K562 (cell line): Measurements from ENCODE around the gene MEGF11. TPM values are rescaled to one million over a fixed set of nuclear protein-coding genes. Genes with fewer than 3 reads are reported as not detected.

Experiments
- ATAC-seq: fragments of 200-7000 bp; cut with Tn5 transposase; 3 replicates; pipeline ENCODE4 v1.9.1; 2020; ENCODE audit warnings: moderate library complexity
- BruUV-seq: library from RNA; stranded (reverse); fragments of 400-500 nt; replicated peaks from 2 replicates; lab custom pipeline; 2021; lab: Mats Ljungman, UMichigan
- CTCF ChIA-PET: fragments of 300-600 bp; formaldehyde crosslinking; extraction: SDS; loops from one replicate; lab custom pipeline; 2021; ENCODE audit warnings: low intra/inter-chr PET ratio; lab: Yijun Ruan, JAX
- POLR2A ChIA-PET: fragments of 300-600, 350-650 bp; sonication (Branson Sonifier 250); formaldehyde crosslinking; extraction: SDS; loops from one replicate; lab custom pipeline; 2021; ENCODE audit warnings: antibody characterized with exemption, inconsistent platforms; lab: Yijun Ruan, JAX
- DNase-seq, 4 experiments: peaks; one replicate each; pipeline versions ENCODE4 v3.0.0 to v3.0.0-alpha.2; 2011 to 2018; ENCODE audit warnings: low spot score in 3 of 4, mixed read lengths in 3 of 4; ENCODE audit errors: extremely low read depth in 1 of 4
- FAIRE-seq: peaks from 2 replicates; lab custom pipeline; 2011; peaks lifted over from hg19 to GRCh38; lab: Jason Lieb, UNC
- H2AFZ ChIP-seq: 2 replicates; pipeline ENCODE4 v1.6.0; 2011; ENCODE audit warnings: low read depth, low read length, control low read depth, inconsistent platforms
- H3K27ac ChIP-seq: fragments of 200-600 bp; 3 replicates; pipeline ENCODE4 v1.8.0; 2011; ENCODE audit warnings: low read depth, mild to moderate bottlenecking, control low read depth, inconsistent platforms, low read length, moderate library complexity, mixed read lengths; ENCODE audit errors: extremely low read depth
- H3K27me3 ChIP-seq, 2 experiments: fragments of 300-600 bp in 1 of 2; 2 replicates in 1 of 2; 3 replicates in 1 of 2; pipeline versions ENCODE4 v1.6.0 to v1.8.0; 2011; ENCODE audit warnings: inconsistent platforms in 2 of 2, low read length in 2 of 2, mild to moderate bottlenecking in 1 of 2, mixed read lengths in 1 of 2, moderate library complexity in 1 of 2; ENCODE audit not compliant: control insufficient read depth in 2 of 2, insufficient read depth in 2 of 2
- H3K36me3 ChIP-seq: fragments of 300-600 bp; 3 replicates; pipeline ENCODE4 v1.8.0; 2011; ENCODE audit warnings: mild to moderate bottlenecking, low read length, inconsistent platforms; ENCODE audit not compliant: control insufficient read depth, insufficient read depth
- H3K4me1 ChIP-seq, 2 experiments: fragments of 200-600 bp in 1 of 2; replicated peaks in 1 of 2; 2 replicates in 1 of 2; 3 replicates in 1 of 2; pipeline versions ENCODE4 v1.5.1 to v1.8.0; 2011; ENCODE audit warnings: inconsistent platforms in 2 of 2, low read length in 2 of 2, mild to moderate bottlenecking in 1 of 2, mixed read lengths in 1 of 2, moderate library complexity in 1 of 2; ENCODE audit not compliant: control insufficient read depth in 2 of 2, insufficient read depth in 2 of 2
- H3K4me2 ChIP-seq: 2 replicates; pipeline ENCODE4 v1.6.1; 2011; ENCODE audit warnings: low read length, control low read depth, inconsistent platforms, mixed read lengths; ENCODE audit not compliant: insufficient read depth
- H3K4me3 ChIP-seq: fragments of 200-600 bp; sonication (generic), shearing (Covaris generic); 2 replicates; pipeline ENCODE4 v1.5.1; 2016; ENCODE audit warnings: control low read depth, inconsistent platforms
- H3K79me2 ChIP-seq: fragments of 200-600 bp; 3 replicates; pipeline ENCODE4 v1.8.0; 2011; ENCODE audit warnings: low read length, inconsistent platforms; ENCODE audit not compliant: control insufficient read depth, insufficient read depth
- H3K9ac ChIP-seq, 2 experiments: 2 replicates each; pipeline versions ENCODE4 v1.6.0 to v1.6.1; 2011; ENCODE audit warnings: low read depth in 2 of 2, low read length in 2 of 2, control low read depth in 1 of 2, inconsistent platforms in 1 of 2, mild to moderate bottlenecking in 1 of 2, mixed read lengths in 1 of 2; ENCODE audit not compliant: insufficient read depth in 1 of 2
- H3K9me1 ChIP-seq: one replicate; pipeline ENCODE4 v1.6.0; 2011; ENCODE audit warnings: inconsistent platforms, mild to moderate bottlenecking, low read length, moderate library complexity; ENCODE audit not compliant: control insufficient read depth, insufficient read depth
- H3K9me3 ChIP-seq: replicated peaks from 2 replicates; pipeline ENCODE4 v1.5.1; 2011; ENCODE audit warnings: low read depth, low read length, inconsistent platforms; ENCODE audit not compliant: control insufficient read depth, insufficient read depth
- H4K20me1 ChIP-seq: replicated peaks from 2 replicates; pipeline ENCODE4 v1.6.1; 2011; ENCODE audit warnings: low read length, inconsistent platforms, mixed read lengths; ENCODE audit not compliant: control insufficient read depth, insufficient read depth
- ARHGAP35 ChIP-seq: fragments of 450-650 bp; IDR thresholded peaks from 2 replicates; pipeline ENCODE4 v1.6.1; 2018; ENCODE audit not compliant: partially characterized antibody
- BRD4 ChIP-seq: fragments of 200-600 bp; sonication (generic); IDR thresholded peaks from 2 replicates; pipeline ENCODE4 v1.6.1; 2017; ENCODE audit warnings: inconsistent platforms
- DMBX1 ChIP-seq: fragments of 250-450 bp; sonication (Bioruptor Pico); IDR thresholded peaks from 2 replicates; pipeline ENCODE4 v1.8.0; 2022; ENCODE audit warnings: inconsistent platforms, mild to moderate bottlenecking, moderate library complexity, borderline replicate concordance
- FOXA3 ChIP-seq, 2 experiments: fragments of 450-650 bp in 1 of 2; sonication (generic) in 1 of 2; formaldehyde crosslinking; IDR thresholded peaks in 1 of 2; conservative IDR thresholded peaks in 1 of 2; 2 replicates each; pipeline versions ENCODE4 v1.4.0 to v1.8.0; 2020 to 2022; ENCODE audit warnings: mild to moderate bottlenecking in 2 of 2, missing genetic modification reagents in 1 of 2
- HINFP ChIP-seq: fragments of 450-650 bp; conservative IDR thresholded peaks from 2 replicates; pipeline ENCODE4 v1.6.1; 2016; ENCODE audit warnings: missing genetic modification characterization, low read depth, mild to moderate bottlenecking, control low read depth, missing compliant biosample characterization
- HMG20A ChIP-seq: fragments of 450-650 bp; formaldehyde crosslinking; conservative IDR thresholded peaks from 2 replicates; pipeline ENCODE4 v1.4.0; 2020; ENCODE audit warnings: mild to moderate bottlenecking, mixed read lengths
- KDM2B ChIP-seq: fragments of 250-450 bp; sonication (Bioruptor Pico); IDR thresholded peaks from 2 replicates; pipeline ENCODE4 v1.8.0; 2021; ENCODE audit warnings: mild to moderate bottlenecking, moderate library complexity
- MCM5 ChIP-seq: fragments of 450-650 bp; IDR thresholded peaks from 2 replicates; pipeline ENCODE4 v1.6.1; 2016; ENCODE audit warnings: low read depth
- MLX ChIP-seq, 2 experiments: fragments of 450-650 bp in 1 of 2; sonication (generic) in 1 of 2; formaldehyde crosslinking; conservative IDR thresholded peaks; 2 replicates each; pipeline versions ENCODE4 v1.4.0 to v1.8.1; 2020 to 2022; ENCODE audit warnings: mild to moderate bottlenecking in 1 of 2, missing genetic modification reagents in 1 of 2
- MYC ChIP-seq, 2 experiments: fragments of 250-450 bp in 1 of 2; sonication (Bioruptor Pico) in 1 of 2; IDR thresholded peaks; 2 replicates each; pipeline versions ENCODE4 v1.5.1 to v1.6.1; 2012 to 2021; ENCODE audit warnings: low read depth in 2 of 2, borderline replicate concordance in 1 of 2, improper control_type of control experiment in 1 of 2, low read length in 1 of 2, mild to moderate bottlenecking in 1 of 2, moderate library complexity in 1 of 2
- NCOA4 ChIP-seq: fragments of 450-650 bp; IDR thresholded peaks from 2 replicates; pipeline ENCODE4 v1.6.1; 2018; ENCODE audit warnings: mild to moderate bottlenecking; ENCODE audit not compliant: partially characterized antibody
- SNAPC5 ChIP-seq: fragments of 250-450 bp; sonication (Bioruptor Pico); IDR thresholded peaks from 2 replicates; pipeline ENCODE4 v1.8.0; 2021; ENCODE audit warnings: moderate library complexity, mild to moderate bottlenecking, inconsistent platforms
- TBL1XR1 ChIP-seq, 2 experiments: IDR thresholded peaks; 2 replicates each; pipeline ENCODE4 v1.6.1; 2012; ENCODE audit warnings: improper control_type of control experiment in 2 of 2, low read length in 2 of 2, mild to moderate bottlenecking in 1 of 2
- ZBTB34 ChIP-seq: fragments of 250-450 bp; sonication (Bioruptor Pico); IDR thresholded peaks from 2 replicates; pipeline ENCODE4 v1.8.0; 2021; ENCODE audit warnings: mild to moderate bottlenecking, moderate library complexity
- ZNF3 ChIP-seq: fragments of 250-450 bp; sonication (Bioruptor Pico); IDR thresholded peaks from 2 replicates; pipeline ENCODE4 v1.5.0; 2021; ENCODE audit warnings: mild to moderate bottlenecking, moderate library complexity
- ZNF311 ChIP-seq: fragments of 250-450 bp; sonication (Bioruptor Pico); IDR thresholded peaks from 2 replicates; pipeline ENCODE4 v1.4.0; 2020; ENCODE audit warnings: mild to moderate bottlenecking, moderate library complexity
- ZNF395 ChIP-seq: fragments of 200-800 bp; sonication (Bioruptor generic); IDR thresholded peaks from 2 replicates; pipeline ENCODE4 v1.6.1; 2017; ENCODE audit warnings: missing genetic modification characterization, missing compliant biosample characterization
- ZNF41 ChIP-seq: fragments of 250-450 bp; sonication (Bioruptor Pico); conservative IDR thresholded peaks from 2 replicates; pipeline ENCODE4 v1.4.0; 2020; ENCODE audit warnings: mild to moderate bottlenecking
- WGBS: fragments of 100-300 bp; shearing (Covaris generic); methylation state at CpG from one replicate; pipeline ENCODE4 v1.1.6; 2016; ENCODE audit warnings: low coverage, mixed read lengths; ENCODE audit not compliant: insufficient coverage; ENCODE audit errors: missing lambda C conversion rate; 5-methylcytosine and 5-hydroxymethylcytosine counted together
- in situ Hi-C: fragments of 300-500 bp; cut with MboI; formaldehyde crosslinking; loops from 4 replicates; pipeline ENCODE4 v1.15.0; 2018; ENCODE audit warnings: inconsistent platforms, mixed read lengths
- intact Hi-C: fragments of 100-400 bp; cut with micrococcal nuclease; formaldehyde crosslinking; loops from 2 replicates; pipeline ENCODE4 v1.14.2; 2022
- polyA plus RNA-seq, 8 experiments: library from polyadenylated mRNA; depleted of rRNA in 4 of 8; stranded (reverse) in 5 of 8; unstranded in 3 of 8; fragments of >200 nt; fragmentation: Nextera tagmentation in 2 of 8; fragmentation: Illumina TruSeq in 1 of 8; extraction: Ambion mirVana in 2 of 8; extraction: Trizol in 1 of 8; gene quantifications; 2 replicates each; pipeline versions ENCODE4 v1.2.1 to v1.2.3, GENCODE V29; 2011 to 2014; ENCODE audit warnings: inconsistent platforms in 1 of 8, missing spikeins in 1 of 8
- total RNA-seq, 7 experiments: library from RNA; depleted of rRNA in 6 of 7; stranded (reverse); fragments of >200 nt in 6 of 7; fragmentation: Illumina TruSeq in 2 of 7; extraction: Trizol in 2 of 7; gene quantifications; 2 replicates each; pipeline versions ENCODE4 v1.2.1 to v1.2.3, GENCODE V29; 2011 to 2021; ENCODE audit warnings: low replicate concordance in 1 of 7

The MEGF11 gene
- total and polyA plus RNA-seq, 9 of the 15 experiments (the other 6 are each of a cell fraction or from before 2014, with no cell fraction given), result 0.06 to 0.23 (median 0.20) TPM; not detected in 6

GRCh38 chr15:65918945-65919344, 334.6 kb downstream of the MEGF11 start:
- ATAC-seq (no peak), DNase-seq (no peak), FAIRE-seq (no peak)
- H3K27ac ChIP-seq, result no peak overlapping the region
- H3K4me1 ChIP-seq, result peaks cover 0 to 7% of the 10 kb centered on the region in 2 experiments; a peak in 2 of 5 replicates
- H3K9me1 ChIP-seq, result peaks cover 9% of the 10 kb centered on the region
- intact Hi-C loops (no loop called here), in situ Hi-C loops (no loop called here)
- no peak overlapping the region for H3K9ac ChIP-seq
- no TSS peak for BruUV-seq
- CTCF ChIA-PET, result no interaction called here
- TF ChIP-seq HMG20A (CRISPR knock-in tag), result no peak
- no peak for TF ChIP-seq ZNF41 (CRISPR knock-in tag)
- TF ChIP-seq ZBTB34 (CRISPR knock-in tag), result no peak
- TF ChIP-seq KDM2B (CRISPR knock-in tag), result no peak
- no peak for TF ChIP-seq ZNF311 (CRISPR knock-in tag)
- TF ChIP-seq MLX (CRISPR knock-in tag; conservative IDR thresholded peaks at IDR 0.05), result no peak
- no peak for TF ChIP-seq HINFP (tag)
- no peak for TF ChIP-seq BRD4
- no peak for TF ChIP-seq DMBX1 (CRISPR knock-in tag)
- no peak for TF ChIP-seq FOXA3 (CRISPR knock-in tag; conservative IDR thresholded peaks at IDR 0.05 in 1 of 2, IDR thresholded peaks at IDR 0.05 in 1 of 2)
- TF ChIP-seq NCOA4, result no peak
- no peak for TF ChIP-seq TBL1XR1 (IDR thresholded peaks at IDR 0.05; ENCODE audit: low read length in 2 of 2)
- no peak for TF ChIP-seq ZNF395 (CRISPR knock-in tag)
- TF ChIP-seq SNAPC5 (CRISPR knock-in tag), result no peak
- TF ChIP-seq ZNF3 (CRISPR knock-in tag), result no peak
- no peak for TF ChIP-seq MCM5
- no peak for TF ChIP-seq ARHGAP35
- TF ChIP-seq MYC (IDR thresholded peaks at IDR 0.05; ENCODE audit: low read depth, low read length), result no peak
- no peak for TF ChIP-seq MYC (CRISPR knock-in tag; IDR thresholded peaks at IDR 0.05; ENCODE audit: borderline replicate concordance, low read depth)
- no peak overlapping the region for H3K4me3 ChIP-seq
- no peak overlapping the region for H2AFZ ChIP-seq
- H3K27me3 ChIP-seq, result no peaks in the 10 kb centered on the region
- no peak overlapping the region for H3K4me2 ChIP-seq
- no peaks in the 10 kb centered on the region for H3K36me3 ChIP-seq
- 77% methylated on average over 5 of the region's 5 CpGs for WGBS
- no peaks in the 10 kb centered on the region for H3K9me3 ChIP-seq
- H4K20me1 ChIP-seq, result no peaks in the 10 kb centered on the region; the same call in 1 of the 2 replicates
- no peaks in the 10 kb centered on the region for H3K79me2 ChIP-seq
- POLR2A ChIA-PET, result no interaction called here
